ENCODE data around the gene PDE9A. TPM values are rescaled to one million over a fixed set of nuclear protein-coding genes. Genes with fewer than 3 reads are reported as not detected.

PDE9A gene
- total RNA-seq, 1 experiment from 2014 or later = 10.1 TPM

- in situ Hi-C loops (cut with HindIII; ENCODE audit: low pct_unique_long_range_greater_than_20kb, low sequenced_read_pairs) = no loop called here
These were observed 114.1 kb downstream of the PDE9A start for GRCh38 chr21:42767561-42767835.

GRCh38 chr21:42768324-42769121, 115.1 kb downstream of the PDE9A start:
- in situ Hi-C loops (cut with HindIII; ENCODE audit: low pct_unique_long_range_greater_than_20kb, low sequenced_read_pairs) = no loop called here

More at GRCh38 chr21:42767561-42767835, 114.1 kb downstream of the PDE9A start:
- no peak for DNase-seq (ENCODE audit: low read depth)

GRCh38 chr21:42769183-42769819, 115.9 kb downstream of the PDE9A start:
- in situ Hi-C loops (cut with HindIII; ENCODE audit: low pct_unique_long_range_greater_than_20kb, low sequenced_read_pairs) = no loop called here
- no peak for DNase-seq (ENCODE audit: low read depth)

More at GRCh38 chr21:42768324-42769121, 115.1 kb downstream of the PDE9A start:
- DNase-seq (ENCODE audit: low read depth) = no peak

- in situ Hi-C loops (cut with HindIII; ENCODE audit: low pct_unique_long_range_greater_than_20kb, low sequenced_read_pairs) = no loop called here
These were observed 116.6 kb downstream of the PDE9A start for GRCh38 chr21:42769820-42770716.

GRCh38 chr21:42770717-42771502, 117.5 kb downstream of the PDE9A start:
- DNase-seq (ENCODE audit: low read depth) = no peak
- in situ Hi-C loops (cut with HindIII; ENCODE audit: low pct_unique_long_range_greater_than_20kb, low sequenced_read_pairs) = no loop called here

More at GRCh38 chr21:42769820-42770716, 116.6 kb downstream of the PDE9A start:
- DNase-seq (ENCODE audit: low read depth) = no peak

GRCh38 chr21:42771503-42771805, 118.0 kb downstream of the PDE9A start:
- DNase-seq (ENCODE audit: low read depth) = no peak
- in situ Hi-C loops (cut with HindIII; ENCODE audit: low pct_unique_long_range_greater_than_20kb, low sequenced_read_pairs) = no loop called here

- in situ Hi-C loops (cut with HindIII; ENCODE audit: low pct_unique_long_range_greater_than_20kb, low sequenced_read_pairs) = no loop called here
- no peak for DNase-seq (ENCODE audit: low read depth)
These were observed 121.7 kb downstream of the PDE9A start for GRCh38 chr21:42775123-42775522.

GRCh38 chr21:42775891-42776290, 122.5 kb downstream of the PDE9A start:
- in situ Hi-C loops (cut with HindIII; ENCODE audit: low pct_unique_long_range_greater_than_20kb, low sequenced_read_pairs) = no loop called here
- no peak for DNase-seq (ENCODE audit: low read depth)

- peak; percentile 40 for DNase-seq (ENCODE audit: low read depth)
- in situ Hi-C loops (cut with HindIII; ENCODE audit: low pct_unique_long_range_greater_than_20kb, low sequenced_read_pairs) = no loop called here
These were observed 123.8 kb downstream of the PDE9A start for GRCh38 chr21:42777064-42777756.

- in situ Hi-C loops (cut with HindIII; ENCODE audit: low pct_unique_long_range_greater_than_20kb, low sequenced_read_pairs) = no loop called here
- peak; percentile 74 for DNase-seq (ENCODE audit: low read depth)
These were observed 124.4 kb downstream of the PDE9A start for GRCh38 chr21:42777757-42778344.

- in situ Hi-C loops (cut with HindIII; ENCODE audit: low pct_unique_long_range_greater_than_20kb, low sequenced_read_pairs) = no loop called here
- DNase-seq (ENCODE audit: low read depth) = no peak
These were observed 126.0 kb downstream of the PDE9A start for GRCh38 chr21:42779431-42779861.

- in situ Hi-C loops (cut with HindIII; ENCODE audit: low pct_unique_long_range_greater_than_20kb, low sequenced_read_pairs) = no loop called here
- DNase-seq (ENCODE audit: low read depth) = no peak
These were observed 127.2 kb downstream of the PDE9A start for GRCh38 chr21:42780617-42781016.

- in situ Hi-C loops (cut with HindIII; ENCODE audit: low pct_unique_long_range_greater_than_20kb, low sequenced_read_pairs) = no loop called here
- no peak for DNase-seq (ENCODE audit: low read depth)
These were observed 127.9 kb downstream of the PDE9A start for GRCh38 chr21:42781150-42781970.

GRCh38 chr21:42781971-42782722, 128.7 kb downstream of the PDE9A start:
- no peak for DNase-seq (ENCODE audit: low read depth)
- in situ Hi-C loops (cut with HindIII; ENCODE audit: low pct_unique_long_range_greater_than_20kb, low sequenced_read_pairs) = no loop called here

- in situ Hi-C loops (cut with HindIII; ENCODE audit: low pct_unique_long_range_greater_than_20kb, low sequenced_read_pairs) = no loop called here
- no peak for DNase-seq (ENCODE audit: low read depth)
These were observed 129.4 kb downstream of the PDE9A start for GRCh38 chr21:42782723-42783242.

GRCh38 chr21:42784276-42784675, 130.9 kb downstream of the PDE9A start:
- in situ Hi-C loops (cut with HindIII; ENCODE audit: low pct_unique_long_range_greater_than_20kb, low sequenced_read_pairs) = no loop called here
- DNase-seq (ENCODE audit: low read depth) = no peak

Data from Caki2 (cell line).